Suppressor macrophage treated with lipopolysaccharide for 1 hour (primary cell): ENCODE data around the gene ZBTB7C.

ENCODE experiments used
- DNase-seq, 3 donors: peaks; one replicate each; pipeline ENCODE4 v3.0.0-alpha.2; 2020 to 2022

Gene ZBTB7C

GRCh38 chr18:48007955-48008701 lies 401.1 kb downstream of the ZBTB7C start:
- DNase-seq: peak; percentile 39 to 83 (median 61)

GRCh38 chr18:48007381-48007780 lies 401.8 kb downstream of the ZBTB7C start:
- no peak for DNase-seq

- DNase-seq: no peak
Observed at GRCh38 chr18:48006415-48007175, 402.6 kb downstream of the ZBTB7C start.

- DNase-seq: no peak
Observed at GRCh38 chr18:48004577-48004976, 404.6 kb downstream of the ZBTB7C start.

- DNase-seq: peak in 2 of 3 donors; percentile 22 to 26
Observed at GRCh38 chr18:48003426-48004349, 405.5 kb downstream of the ZBTB7C start.

- DNase-seq: no peak
Observed at GRCh38 chr18:48002933-48003365, 406.2 kb downstream of the ZBTB7C start.

- DNase-seq: no peak
Observed at GRCh38 chr18:48000701-48001100, 408.5 kb downstream of the ZBTB7C start.

GRCh38 chr18:47999801-48000248 lies 409.4 kb downstream of the ZBTB7C start:
- peak; percentile 80 to 85 (median 82) for DNase-seq

GRCh38 chr18:47997338-47997780 lies 411.8 kb downstream of the ZBTB7C start:
- peak in 2 of 3 donors; percentile 19 to 28 for DNase-seq

- no peak for DNase-seq
Observed at GRCh38 chr18:47996091-47996541, 413.1 kb downstream of the ZBTB7C start.

GRCh38 chr18:47995654-47996053 lies 413.5 kb downstream of the ZBTB7C start:
- DNase-seq: no peak

GRCh38 chr18:47993409-47993808 lies 415.8 kb downstream of the ZBTB7C start:
- no peak for DNase-seq

GRCh38 chr18:47992976-47993375 lies 416.2 kb downstream of the ZBTB7C start:
- DNase-seq: no peak

GRCh38 chr18:47992266-47992665 lies 416.9 kb downstream of the ZBTB7C start:
- DNase-seq: no peak

GRCh38 chr18:47990981-47991380 lies 418.2 kb downstream of the ZBTB7C start:
- DNase-seq: no peak

- DNase-seq: peak; percentile 21 to 67 (median 50)
Observed at GRCh38 chr18:47987388-47987699, 421.8 kb downstream of the ZBTB7C start.

GRCh38 chr18:47986620-47987387 lies 422.4 kb downstream of the ZBTB7C start:
- DNase-seq: no peak

GRCh38 chr18:47985866-47986265 lies 423.3 kb downstream of the ZBTB7C start:
- DNase-seq: peak; percentile 88 to 91 (median 91)

- DNase-seq: no peak
Observed at GRCh38 chr18:47984991-47985390, 424.2 kb downstream of the ZBTB7C start.

GRCh38 chr18:47983946-47984345 lies 425.2 kb downstream of the ZBTB7C start:
- DNase-seq: no peak

GRCh38 chr18:47983055-47983454 lies 426.1 kb downstream of the ZBTB7C start:
- DNase-seq: peak in 1 of 3 donors; percentile 8

- DNase-seq: no peak
Observed at GRCh38 chr18:47981830-47982229, 427.4 kb downstream of the ZBTB7C start.
